OCI-M1 (cell line): ENCODE data around the gene CNDP2.
"Not testable (repeated sequence)": the region's sequence is repeated elsewhere in the genome, so short reads cannot be mapped to it uniquely, and the experiment has no call there.

Source experiments
- DNase-seq: peaks from one replicate; lab custom pipeline; 2025; lab: John Stamatoyannopoulos, UW

Gene CNDP2

DNA sequence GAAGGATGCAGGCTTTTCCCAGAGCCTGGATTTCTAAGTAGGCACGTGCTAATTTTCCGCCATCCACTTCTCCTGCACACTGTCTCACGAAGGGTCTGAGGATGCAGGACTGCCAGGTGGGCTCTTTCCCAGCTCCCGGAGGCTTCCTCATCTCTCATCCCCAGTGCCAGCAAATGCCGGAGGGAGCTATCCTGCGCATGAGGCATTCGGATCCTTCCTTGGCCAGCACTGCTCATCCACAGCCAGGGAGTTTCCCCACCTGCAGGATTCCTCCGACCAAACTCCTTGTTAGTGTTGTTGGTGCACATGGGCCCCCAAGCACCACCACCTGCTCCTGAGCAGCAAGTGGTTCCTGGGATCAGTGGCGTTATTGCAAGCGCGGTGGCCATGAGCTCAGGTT, 43.1 kb downstream of the CNDP2 start:
- DNase-seq, result no peak

DNA sequence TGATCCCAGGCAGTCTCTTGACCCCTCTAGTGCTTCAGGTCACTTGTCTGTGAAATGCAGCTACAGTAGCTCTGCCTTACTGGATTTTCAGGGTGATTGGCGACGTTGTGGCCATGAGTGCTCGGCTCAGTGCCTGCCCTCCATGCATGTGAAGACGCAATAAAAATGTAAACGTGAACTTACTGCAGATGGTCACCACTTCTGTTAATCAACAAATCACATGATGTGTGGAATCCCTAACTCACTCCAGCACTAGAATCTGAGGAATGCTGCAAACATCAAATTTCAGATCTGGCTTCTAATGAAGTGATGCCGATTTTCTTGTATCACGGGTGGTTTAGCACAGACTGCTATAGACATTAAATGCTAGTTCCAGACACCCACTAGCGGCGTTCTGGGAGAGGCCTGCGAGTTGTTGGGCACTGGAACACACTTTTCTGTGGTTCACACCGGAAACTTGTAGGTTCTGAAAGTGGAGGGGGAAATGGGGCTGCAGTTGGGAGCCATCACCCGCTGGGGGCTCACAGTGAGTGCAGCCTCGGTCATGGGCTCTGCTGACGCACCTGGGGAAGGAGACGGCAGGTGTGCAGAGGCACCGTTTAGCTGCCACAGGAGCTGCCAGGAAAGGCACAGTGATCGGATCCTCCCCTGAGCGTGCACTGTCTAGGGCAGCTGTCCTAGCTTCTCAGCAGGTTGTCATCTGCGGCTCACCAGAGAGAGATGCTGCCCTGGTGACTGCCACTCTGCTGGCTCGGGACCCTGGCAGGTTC, 44.7 kb downstream of the CNDP2 start:
- DNase-seq, result no peak

DNA sequence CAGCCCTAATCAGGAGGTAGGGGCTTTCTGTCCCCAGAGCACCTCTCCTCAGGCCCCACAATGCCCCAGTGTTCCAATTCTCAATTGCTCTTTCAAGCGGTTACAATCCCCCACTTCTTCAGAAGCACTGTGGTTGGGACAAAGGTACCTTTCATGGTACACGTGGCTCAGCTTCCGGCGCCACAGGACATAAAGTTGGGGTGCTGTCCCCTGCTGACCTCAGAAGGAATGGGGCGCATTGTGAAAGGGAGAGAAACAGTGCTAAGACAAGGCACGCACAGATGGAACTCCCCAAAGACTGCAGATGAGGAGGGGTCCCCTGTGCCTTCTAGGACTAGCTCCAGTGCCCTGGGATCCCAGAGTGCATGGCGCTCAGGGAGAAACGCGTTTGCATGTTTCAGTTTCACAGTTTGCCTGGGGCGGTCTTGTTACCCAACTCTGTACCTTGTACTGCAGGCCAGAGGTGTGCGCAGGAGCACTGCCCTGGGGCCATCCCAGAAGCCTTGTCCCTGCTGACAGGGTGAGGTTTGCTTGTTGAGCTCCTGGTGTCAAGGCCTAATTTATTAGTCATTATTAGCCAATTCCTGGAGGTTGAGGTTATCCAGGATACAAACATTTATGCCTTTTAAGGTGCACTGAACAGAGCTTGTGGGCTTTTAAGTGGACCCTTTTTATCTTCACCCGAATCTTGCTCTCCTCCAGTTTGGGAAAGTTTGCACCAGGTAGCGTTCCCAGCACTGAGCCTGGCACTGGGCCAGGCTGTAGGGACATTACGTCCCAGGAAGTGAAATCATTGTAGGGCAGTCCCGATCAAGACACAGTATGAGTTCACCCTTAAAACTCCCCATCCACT, 45.8 kb downstream of the CNDP2 start:
- no peak for DNase-seq

DNA sequence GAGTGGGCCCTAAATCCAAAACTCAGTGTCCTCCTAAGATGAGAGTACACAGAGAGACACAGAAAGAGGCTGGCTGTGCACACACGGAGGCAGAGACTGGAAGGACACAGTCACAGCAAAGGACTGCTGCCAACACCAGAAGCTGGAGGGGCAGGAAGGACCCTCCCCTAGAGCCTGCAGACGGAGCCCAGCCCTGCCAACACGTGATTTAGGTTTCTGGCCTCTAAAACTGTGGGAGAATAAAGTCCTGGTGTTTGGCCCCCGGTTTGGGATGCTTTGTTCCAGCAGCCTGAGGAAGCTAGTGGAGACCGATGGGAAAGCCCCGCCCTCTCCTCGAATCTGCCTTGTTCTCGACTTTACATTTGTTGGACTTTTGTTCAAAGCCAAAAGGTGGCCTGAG, 48.7 kb downstream of the CNDP2 start:
- no peak for DNase-seq

DNA sequence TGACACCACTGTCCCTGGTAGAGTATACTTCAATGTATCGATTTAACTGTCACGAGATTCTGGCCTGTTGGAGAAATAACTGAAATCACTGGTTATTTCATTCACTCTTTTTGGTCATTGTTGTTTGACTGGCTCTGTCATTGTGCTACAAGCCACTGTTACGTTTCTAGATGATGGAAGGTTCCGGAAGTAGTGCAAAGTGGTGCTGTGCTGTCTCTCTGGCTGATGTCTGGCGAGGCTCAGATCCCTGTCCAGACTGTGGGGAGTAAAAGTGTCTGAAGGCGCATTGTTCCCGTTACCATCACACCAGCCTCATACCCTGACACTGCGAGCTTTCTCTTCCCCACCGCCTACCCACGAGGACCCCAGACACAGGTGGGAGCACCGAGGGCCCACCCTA, 49.8 kb downstream of the CNDP2 start:
- no peak for DNase-seq

DNA sequence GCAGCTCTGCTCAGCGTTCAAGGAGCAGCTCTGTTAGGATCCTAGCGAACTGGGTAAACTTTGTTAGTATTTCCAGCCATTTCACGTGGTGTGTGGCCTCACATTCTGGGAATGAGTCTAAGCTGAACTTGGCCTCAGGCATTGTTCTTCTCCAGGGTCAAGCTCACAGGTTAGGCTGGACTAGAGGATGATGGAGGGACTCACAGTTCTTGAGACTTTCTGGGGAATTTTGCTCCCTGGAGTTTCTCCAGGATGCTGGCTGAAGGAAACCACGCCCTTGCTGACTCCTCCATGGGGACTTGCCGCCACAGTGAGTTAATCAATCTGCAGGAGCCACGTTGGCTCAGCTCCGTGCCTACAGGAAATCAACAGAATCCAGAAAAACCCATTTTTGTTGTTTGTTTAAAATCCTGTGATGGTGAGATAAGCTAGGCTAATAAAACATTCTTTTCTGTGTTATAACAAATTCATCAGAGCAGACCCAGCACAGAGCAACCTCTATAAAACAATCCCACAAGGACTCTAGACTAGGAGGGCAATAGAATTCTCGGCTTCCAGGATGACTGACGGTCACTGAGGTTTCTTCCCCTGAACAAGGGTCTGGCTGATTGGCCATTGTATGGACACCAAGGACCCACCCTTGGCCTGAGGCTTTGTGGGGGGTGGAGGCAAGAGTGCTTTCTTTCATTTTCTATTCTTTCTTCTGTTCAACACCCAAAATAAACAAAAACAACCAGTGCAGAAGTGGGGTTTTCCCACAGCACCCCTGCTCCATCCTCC, 50.8 kb downstream of the CNDP2 start:
- DNase-seq, result no peak

DNA sequence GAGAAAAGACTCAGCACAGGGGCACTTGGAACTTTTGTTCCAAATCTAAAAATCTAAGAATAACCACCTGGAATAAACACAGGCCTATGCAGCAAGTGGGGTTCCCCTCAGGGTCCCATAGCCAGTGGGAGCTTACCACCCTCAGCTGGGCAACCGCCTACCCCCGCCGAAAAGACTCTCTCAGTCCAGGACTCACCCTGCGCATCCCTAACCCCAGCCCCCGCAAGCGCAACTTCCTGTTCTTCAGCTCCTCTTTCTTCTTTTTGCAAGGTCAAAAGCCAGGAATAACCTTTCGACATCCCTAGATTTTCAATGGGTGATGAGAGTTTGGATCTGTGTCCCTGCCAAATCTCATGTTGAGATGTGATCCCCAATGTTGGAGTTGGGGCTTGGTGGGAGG, 51.7 kb downstream of the CNDP2 start:
- DNase-seq, result no peak

DNA sequence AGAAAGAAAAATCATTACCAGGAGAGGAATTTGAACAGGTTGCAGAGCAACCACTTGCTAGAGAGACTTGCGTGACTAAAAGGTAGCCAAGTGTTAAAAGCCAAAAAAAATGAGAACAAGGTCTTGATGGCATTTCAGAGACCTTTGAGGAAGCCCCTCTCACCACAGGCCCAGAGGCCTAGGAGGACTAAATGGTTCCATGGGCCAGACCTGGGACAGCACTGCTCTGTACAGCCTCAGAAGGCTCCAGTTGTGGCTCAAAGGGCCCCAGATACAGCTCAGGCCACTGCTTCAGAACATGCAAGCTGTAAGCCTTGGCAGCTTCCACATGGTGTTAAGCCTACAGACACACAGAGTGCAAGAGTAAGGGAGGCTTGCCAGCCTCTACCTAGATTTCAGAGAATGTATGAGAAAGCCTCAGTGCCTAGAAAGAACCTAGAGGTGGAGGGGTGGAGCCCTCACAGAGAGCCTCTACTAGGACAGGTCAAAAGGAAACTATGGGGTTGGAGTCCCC, 53.5 kb downstream of the CNDP2 start:
- DNase-seq, result no peak

DNA sequence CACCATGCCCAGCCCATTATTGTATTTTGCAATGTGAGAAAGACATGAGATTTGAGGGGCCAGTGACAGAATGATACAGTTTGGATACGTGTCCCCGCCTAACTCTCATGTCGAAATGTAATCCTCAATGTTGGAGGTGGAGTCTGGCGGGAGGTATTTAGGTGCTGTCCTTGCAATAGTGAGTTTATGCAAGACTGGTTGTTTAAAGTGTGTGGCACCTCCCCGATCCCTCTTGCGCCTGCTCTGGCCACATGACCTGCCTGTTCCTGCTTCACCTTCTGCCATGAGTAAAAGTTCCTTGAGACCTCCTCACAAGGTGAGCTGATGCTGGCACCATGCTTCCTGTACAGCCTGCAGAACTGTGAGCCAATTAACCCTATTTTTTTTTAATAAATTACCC, 54.7 kb downstream of the CNDP2 start:
- DNase-seq, result no peak

DNA sequence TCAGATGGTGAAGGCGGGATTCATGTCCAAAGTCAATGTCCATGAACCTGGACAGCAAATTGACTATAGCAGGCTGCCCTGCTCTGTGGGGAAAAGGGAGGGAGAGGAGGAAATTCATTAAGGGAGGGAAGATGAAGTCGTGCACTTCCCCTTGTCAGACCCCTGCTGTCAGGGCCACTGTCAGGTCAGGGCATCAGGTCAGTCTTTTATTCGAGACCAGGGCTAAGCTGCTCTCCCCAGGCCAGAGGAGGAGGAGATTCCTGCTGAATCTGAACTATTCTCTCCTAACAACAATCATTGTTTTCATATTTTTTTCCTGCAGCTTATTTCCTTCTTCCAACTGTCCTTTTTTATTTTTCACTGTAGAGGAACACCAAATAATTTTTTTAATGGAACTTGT, 55.3 kb downstream of the CNDP2 start:
- DNase-seq, result no peak

DNA sequence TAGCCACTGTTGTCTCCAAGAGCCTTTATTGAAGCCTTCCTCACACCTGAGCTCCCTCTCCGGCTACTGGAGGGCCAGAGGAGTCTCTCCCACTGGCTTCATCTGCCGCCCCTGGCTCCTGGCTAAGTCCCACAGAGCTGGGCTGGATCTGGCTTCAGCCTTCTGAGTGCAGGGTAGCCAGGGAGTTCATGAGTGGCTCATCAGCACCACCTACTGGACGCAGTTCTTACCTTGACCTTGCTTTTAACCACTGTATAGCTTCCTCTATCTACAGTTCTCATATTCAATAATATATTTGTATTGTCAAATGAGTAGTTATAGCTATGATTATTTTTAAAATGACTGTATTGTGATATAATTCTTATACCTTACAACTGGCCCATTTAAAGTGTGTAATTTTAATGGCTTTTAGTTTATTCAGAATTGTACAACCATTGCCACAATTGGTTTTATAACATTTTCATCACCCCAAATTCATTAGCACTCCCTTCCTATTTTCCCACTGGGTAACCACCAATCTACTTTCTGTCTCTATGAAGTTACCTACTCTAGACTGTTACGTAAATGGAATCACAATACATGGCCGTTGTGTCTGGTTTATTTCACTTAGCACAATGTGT, 55.9 kb downstream of the CNDP2 start:
- DNase-seq, result peak; percentile 89

DNA sequence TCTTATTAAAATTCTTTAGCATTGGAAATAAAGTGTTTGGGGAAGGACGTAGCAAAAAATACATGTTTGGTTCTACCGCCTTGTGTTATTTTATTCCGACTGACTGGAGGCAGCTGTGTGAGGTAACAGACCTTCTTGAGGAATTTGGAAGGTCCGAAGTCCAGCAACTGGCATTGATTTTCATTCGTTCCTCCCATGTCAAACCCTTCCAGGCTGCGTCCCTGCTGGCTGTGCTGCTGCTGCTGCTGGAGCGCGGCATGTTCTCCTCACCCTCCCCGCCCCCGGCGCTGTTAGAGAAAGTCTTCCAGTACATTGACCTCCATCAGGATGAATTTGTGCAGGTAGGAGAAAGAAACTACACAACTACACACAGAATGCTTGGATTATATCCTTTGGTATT, 60.0 kb downstream of the CNDP2 start:
- DNase-seq, result no peak

DNA sequence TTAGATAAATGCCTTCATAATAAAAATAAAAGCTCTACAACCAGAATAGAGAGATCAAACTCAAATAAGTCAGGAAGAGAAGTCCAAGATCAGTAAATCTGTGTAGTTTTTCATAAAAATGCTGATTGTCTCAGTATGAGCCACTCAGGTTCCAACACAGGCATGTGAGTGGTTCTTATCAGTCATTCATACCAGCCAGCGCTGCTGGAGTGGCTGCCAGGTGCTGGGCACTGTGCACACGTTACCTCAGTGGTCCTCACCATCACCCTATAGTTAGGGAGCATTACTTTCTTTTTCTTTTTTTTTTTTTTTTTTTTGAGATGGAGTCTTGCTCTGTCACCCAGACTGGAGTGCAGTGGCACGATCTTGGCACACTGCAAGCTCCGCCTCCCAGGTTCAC, 61.9 kb downstream of the CNDP2 start:
- no peak for DNase-seq

DNA sequence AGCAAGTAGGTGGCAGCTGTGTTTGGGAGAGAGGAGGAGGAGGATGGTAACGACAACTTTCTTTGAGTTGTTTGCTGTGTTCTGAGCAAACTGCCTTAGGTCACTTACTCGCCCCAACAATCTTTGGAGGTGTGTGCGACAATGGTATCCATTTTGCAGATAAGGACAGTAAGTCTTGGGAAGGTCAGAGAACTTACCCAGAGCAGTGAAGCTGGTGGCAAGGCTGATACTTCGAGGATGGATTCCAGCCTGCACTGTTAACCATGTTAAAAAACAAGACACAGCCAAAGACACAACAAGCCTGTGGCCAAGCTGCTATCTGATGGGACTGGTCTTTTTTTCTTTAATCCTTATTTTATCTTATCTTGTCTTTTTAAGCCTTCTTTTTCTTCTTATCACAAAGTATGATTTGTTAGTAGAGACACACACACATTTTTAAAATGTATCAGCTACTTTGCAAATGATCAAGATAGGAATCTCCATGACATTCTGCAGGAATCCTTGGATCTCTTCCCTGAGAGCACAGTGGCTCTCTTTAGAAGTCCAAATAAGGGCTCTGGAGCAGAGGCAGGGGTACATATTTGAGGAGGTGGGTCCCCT, 66.1 kb downstream of the CNDP2 start:
- DNase-seq, result no peak

DNA sequence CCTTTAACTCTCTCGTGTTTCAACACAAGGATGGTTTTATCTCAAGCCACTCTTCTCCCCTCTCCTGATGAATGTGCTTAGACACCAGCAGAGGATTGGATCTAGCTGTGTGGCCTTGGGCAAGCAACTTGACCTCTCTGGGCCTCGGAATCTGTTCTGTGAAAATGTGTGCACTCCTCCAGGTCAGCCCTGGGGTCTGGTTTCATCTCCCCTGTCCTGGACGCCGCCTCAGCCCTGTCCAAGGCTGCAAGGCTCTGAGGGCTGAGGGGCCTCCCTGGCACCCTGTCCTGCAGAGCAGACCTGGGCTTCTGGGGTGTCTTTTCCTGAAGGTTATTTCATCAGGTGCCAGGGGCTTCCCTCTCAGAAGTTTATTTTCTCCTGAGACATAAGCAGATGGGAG, 66.6 kb downstream of the CNDP2 start:
- no peak for DNase-seq

DNA sequence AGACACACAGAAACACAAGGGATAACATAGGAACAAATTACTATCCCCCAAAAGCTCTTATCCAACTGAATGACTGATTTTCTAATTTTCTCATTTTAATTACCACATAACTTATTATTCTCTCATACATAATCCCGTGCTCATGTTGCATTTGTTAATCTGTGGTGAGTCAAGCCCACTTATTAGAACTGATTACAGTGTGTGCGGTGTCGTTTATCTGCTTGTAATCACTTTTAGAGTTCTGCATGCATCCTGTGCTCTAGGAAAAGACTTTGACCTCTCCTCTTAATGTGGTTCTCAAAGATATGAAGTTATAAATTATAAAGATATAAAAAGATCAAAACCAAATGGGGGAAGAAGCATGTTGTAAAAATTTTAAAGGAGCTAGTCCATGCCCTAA, 67.8 kb downstream of the CNDP2 start:
- DNase-seq, result no peak

DNA sequence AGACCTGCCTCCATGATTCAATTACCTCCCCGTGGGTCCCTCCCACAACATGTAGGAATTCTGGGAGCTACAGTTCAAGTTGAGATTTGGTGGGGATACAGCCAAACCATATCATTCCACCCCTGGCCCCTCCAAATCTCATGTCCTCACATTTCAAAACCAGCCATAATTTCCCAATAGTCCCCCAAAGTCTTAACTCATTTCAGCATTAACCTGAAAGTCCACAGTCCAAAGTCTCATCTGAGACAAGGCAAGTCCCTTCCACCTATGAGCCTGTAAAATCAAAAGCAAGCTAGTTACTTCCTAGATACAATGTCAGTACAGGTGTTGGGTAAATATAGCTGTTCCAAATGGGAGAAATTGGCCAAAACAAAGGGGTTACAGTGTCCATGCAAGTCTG, 69.0 kb downstream of the CNDP2 start:
- DNase-seq, result not testable (repeated sequence)

DNA sequence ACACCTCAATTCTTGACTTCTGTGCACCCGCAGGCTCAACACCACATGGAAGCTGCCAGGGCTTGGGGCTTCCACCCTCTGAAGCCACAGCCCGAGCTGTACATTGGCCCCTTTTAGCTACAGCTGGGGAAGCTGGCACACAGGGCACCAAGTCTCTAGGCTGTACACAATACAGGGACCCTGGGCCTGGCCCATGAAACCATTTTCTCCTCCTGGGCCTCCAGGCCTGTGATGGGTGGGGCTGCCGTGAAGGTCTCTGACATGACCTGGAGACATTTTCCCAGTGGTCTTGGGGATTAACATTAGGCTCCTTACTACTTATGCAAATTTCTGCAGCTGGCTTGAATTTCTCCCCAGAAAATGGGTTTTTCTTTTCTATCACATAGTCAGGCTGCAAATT, 69.8 kb downstream of the CNDP2 start:
- not testable (repeated sequence) for DNase-seq

DNA sequence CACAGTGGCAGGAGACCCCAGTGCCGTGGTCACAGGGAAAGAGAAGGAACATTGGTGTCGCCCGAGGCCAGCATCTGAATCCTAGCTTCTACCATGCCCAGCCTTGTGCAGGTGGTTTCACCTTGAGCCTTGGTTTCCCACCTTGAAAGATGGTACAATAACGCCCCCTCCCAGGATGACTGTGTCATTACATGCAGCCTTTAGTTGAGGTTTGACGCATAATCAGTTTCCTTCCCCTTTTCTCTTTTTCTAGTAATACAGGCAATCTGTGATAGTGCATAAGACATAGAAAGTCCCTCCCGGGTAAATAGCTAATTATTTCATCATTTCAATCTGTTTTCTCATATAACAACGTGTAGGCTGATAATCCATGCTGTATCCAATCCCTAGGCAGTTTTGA, 71.7 kb downstream of the CNDP2 start:
- DNase-seq, result no peak

DNA sequence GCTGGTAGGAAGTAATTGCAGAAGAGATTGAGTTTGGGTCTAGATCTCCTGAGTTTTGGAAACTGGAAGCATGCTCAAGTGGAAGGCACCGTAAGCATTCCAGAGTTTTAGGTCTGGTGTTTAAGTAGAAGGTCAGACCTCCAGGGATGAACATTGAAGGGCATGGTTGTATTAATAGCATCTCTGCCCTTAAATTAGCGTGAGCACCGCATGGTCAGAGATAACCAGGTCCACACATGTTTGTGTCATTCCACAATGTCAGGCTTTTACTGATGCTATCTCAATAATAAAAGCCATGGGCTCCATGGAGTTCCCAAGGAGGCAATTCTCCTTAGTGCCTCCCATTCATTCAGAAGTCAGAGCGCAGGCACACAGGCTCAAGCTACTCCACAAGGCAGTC, 73.2 kb downstream of the CNDP2 start:
- no peak for DNase-seq

DNA sequence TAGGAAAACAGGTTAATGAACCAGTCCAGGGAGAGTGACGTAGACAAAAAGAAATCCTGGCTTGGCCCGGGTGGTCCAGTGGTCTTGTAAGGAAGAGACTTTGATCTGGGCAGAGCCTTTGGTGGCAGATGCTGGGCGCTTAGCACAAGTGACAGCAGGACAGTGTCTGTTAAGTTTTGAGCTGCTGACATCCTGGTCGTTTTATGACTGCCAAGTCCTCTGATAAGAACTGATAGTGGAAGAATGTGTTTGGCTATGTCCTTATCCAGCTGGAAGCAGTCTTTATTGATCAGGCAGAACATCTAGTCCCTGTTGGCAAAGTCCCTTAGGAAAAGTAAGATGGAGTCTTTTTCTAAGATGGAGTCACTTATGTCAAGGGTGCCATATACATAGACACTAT, 74.1 kb downstream of the CNDP2 start:
- no peak for DNase-seq
